ENCODE data around the gene ABCG2.
"Not testable (repeated sequence)": the region's sequence is repeated elsewhere in the genome, so short reads cannot be mapped to it uniquely, and the experiment has no call there.

Gene ABCG2

DNA sequence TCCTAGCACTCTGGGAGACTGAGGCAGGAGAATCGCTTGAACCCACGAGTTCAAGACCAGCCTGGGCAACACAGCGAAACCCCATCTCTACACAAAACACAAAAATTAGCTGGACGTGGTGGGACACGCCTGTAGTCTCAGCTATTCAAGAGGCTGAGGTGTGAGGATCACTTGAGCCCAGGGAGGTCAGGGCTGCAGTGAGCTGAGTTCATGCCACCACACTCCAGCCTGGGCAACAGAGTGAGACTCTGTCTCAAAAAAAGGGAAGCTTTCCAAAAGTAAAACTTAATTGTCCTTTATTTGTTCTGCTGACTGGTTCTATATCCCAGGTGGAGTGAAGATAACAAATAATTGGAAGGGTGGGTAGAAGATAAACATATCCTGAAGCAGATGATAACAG, 45.6 kb downstream of the ABCG2 start:
- no peak for DNase-seq (ENCODE audit: low read depth in 2 of 2)

DNA sequence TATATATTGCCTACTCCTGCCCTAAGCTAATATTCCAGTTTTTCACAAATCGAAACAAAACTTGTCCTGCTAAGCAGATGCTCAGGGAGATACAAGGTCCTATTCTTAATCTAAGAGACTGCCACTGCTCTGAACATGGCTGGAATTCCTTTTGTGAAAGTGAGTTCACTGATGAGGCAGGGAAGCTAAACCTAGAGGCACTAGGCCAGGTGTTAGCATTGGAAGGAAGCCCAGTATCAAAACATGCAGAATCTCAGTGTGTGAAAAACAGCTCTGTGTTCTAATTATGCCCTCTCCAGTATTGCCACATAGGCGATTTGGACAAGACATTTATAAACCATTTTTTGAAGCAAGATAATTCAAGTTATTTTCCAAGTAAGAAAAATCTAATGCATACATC, 47.6 kb downstream of the ABCG2 start:
- DNase-seq (ENCODE audit: low read depth in 2 of 2): no peak

DNA sequence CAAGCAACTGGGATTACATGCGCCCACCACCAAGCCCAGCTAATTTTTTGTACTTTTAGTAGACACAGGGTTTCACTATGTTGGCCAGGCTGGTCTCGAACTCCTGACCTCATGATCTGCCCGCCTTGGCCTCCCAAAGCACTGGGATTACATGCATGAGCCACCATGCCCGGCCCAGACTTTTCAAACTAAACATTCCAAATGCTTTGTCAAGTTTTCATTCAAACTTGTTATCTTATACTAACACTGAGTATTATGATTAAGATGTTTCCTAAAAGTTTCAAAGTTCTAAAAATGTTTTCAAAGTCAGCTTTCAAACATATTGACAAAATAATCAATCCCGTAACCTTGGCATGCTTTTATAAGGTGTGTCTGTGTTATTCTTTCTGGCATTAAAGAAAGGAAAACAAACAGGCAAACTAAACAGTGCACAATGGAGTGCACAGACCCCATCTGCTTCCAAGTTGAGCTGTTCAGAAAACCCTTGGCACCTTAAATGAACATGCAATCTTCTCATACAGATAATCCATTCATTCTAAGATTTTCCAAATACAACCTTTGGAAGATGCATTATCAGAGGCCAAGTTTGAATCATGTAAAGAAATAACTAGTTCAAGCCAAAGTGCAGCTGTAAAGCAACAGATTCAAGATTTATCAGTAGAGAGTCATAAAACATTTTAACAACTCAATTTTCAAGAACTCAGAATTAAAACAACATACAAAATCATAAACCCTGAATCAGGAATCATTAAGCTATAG, 49.1 kb downstream of the ABCG2 start:
- DNase-seq (ENCODE audit: low read depth in 2 of 2): no peak

DNA sequence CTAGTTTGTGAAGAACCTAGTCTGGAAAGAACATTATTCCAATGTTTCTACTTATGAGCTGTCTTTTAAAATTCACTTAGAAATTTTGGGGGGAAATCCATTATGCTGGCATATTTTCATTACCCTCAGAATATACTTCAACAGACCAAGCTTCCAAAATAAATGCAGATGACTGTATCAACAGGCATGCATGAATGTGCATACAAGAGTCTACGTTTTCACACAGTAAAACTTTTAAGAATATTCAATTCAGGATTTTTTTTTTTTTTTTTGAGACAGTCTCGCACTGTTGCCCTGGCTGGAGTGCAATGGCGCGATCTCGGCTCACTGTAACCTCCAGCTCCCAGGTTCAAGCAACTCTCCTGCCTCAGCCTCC, 49.7 kb downstream of the ABCG2 start:
- no peak for DNase-seq (ENCODE audit: low read depth in 2 of 2)

DNA sequence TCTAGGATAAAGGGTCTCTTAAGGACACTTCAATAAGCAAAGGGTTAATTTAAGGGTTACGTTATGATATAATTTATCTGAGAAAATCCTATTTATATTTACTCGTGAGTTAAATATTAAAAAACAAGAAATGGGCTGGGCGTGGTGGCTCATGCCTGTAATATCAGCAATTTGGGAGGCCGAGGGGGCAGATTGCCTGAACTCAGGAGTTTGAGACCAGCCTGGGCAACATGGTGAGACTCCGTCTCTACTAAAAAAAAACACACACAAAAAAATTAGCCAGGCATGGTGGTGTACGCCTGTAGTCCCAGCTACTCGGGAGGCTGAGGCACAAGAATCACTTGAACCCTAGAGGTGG, 50.4 kb downstream of the ABCG2 start:
- DNase-seq (ENCODE audit: low read depth in 2 of 2): not testable (repeated sequence)

DNA sequence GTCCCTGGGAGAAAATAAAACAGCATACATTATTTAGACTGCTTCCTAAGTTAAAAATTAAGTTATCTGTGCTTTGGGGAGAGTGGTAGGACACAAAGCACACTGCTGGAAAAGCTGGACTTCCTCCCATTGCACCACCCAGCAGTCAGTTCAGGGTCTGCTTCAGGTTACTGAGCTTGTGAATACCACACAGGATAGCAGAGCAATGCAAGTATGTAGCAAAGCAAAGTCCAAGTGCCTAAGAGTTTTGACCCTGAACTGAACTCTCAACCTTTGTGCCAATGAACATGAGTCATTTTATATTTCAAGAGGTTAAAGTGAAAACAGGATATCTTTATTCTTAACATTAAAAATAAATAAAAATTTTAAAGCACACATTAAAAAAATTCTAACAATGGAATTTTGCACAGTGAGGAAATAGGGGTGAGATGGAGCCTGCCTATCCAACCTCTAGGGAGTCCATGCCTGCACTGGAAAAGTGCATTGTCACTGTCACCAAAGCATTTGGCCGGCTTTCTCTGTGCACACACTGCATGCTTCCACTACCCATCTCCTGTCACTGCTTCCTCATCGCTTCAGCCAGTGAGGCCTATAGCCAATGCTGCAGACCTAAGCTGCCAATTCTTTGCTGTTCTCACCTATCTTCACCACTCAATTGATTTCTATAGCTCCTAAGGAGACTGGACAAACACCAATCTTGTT, 50.9 kb downstream of the ABCG2 start:
- no peak for DNase-seq (ENCODE audit: low read depth in 2 of 2)

DNA sequence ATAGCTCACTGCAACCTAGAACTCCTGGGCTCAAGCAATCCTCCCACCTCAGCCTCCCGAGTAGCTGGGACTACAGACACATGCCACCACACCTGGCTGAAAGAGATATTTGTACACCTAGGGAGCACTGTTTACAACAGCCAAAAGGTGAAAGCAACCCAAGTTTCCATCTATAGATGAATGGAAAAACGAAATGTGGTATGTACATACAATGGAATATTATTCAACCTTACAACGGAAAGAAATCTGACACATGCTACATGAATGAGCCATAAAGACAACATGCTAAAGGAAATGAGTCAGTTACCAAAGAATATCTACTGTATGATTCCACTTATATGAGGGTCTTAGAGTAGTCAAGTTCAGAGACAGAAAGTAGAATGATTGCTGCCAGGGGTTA, 52.2 kb downstream of the ABCG2 start:
- no peak for DNase-seq (ENCODE audit: low read depth in 2 of 2)

DNA sequence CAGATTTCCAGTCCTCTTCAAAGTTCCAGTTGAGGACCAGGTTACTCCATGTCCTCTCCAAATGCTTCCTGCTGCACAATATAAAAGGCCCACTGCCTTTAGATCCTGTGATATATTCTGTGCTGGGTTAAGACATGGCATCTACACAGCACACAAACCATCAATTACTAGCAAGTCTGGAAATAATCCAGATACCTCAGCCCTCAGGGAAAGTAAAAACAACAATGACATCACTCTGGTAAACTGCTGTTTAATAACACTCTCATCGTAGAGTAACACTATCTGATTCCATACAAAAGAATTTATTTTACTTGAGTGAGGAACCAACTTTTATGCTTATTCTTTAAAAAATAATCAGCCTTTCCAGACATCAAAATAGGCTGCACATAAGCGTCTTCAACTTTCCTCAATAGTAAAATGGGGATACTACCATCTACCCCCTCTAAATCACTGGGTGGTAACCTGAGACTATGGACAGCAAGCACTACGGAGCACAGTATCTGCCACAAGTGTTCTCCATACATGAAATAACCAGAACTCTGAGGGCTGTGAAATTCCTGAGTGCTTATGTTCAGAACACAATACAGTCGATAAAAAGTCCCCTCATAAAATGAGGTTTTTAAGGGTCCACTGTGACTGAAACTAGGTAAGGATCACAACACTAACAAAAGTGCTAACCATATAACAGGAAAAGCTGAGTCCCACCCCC, 53.4 kb downstream of the ABCG2 start:
- DNase-seq (ENCODE audit: low read depth in 2 of 2): no peak

DNA sequence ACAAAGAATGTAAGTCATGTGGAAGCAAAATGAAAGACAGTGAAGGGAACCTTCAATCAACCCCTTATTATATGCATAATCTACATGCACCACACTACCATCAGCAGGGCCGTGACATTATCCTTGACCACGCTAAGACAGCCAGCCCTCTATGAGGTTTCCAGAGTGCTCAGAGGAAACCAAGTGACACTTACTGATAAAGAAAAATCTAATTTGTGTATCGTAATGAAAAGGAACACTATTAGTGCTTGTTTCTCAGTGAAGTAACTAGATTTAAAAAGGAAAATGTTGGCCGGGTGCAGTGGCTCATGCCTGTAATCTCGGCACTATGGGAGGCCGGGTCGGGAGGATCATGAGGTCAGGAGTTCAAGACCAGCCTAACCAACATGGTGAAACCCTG, 56.4 kb downstream of the ABCG2 start:
- DNase-seq (ENCODE audit: low read depth in 2 of 2): no peak

DNA sequence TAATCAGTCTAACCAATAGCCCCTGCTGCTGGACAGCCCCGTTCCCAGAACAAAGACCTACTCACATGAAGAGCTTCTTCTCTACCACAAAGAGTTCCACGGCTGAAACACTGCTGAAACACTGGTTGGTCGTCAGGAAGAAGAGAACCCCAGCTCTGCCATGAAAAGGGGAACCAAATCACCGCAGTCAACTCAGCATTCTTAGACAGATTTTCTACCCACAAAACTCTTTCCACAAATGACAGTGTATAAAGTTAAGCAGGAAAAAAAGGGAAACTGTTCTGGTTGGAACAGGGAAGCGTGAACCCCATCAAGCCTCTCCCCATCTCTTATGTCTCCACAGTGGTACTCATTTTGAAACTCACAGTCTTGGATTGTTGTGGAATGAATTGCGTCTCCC, 57.3 kb downstream of the ABCG2 start:
- no peak for DNase-seq (ENCODE audit: low read depth in 2 of 2)

DNA sequence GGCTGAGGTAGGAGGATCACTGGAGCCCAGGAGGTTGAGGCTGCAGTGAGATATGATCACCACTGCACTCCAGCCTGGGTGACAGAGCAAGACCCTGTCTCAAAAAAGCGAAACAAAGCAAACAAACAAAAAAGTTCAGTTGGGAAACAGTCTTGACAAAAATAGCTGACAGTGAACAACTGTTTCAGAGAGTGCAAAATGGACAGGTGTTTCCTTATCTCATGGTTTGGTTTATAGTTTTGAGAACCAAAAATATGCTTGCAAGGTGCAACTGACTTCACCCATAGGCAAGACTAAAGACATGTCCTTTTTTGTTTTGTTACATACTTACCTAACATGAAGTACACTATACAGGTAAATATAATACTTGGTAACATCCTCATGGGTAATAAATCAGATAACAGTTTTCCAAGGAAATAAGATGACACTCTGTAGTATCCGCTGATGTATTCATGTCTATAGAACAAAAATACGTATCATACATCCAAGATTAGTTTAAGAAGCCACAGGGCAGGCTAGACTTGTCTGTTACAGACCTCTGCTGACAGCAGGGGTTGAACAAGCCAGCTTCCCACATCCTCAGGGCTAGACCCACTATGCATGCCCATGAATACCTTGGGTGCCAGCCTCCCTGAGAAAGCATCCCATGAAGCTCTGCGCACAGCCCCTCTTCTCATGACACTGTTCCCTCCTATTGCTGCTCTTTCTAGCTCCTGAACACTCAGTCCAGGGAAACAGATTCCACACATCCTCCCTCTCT, 59.3 kb downstream of the ABCG2 start:
- DNase-seq (ENCODE audit: low read depth in 2 of 2): no peak

DNA sequence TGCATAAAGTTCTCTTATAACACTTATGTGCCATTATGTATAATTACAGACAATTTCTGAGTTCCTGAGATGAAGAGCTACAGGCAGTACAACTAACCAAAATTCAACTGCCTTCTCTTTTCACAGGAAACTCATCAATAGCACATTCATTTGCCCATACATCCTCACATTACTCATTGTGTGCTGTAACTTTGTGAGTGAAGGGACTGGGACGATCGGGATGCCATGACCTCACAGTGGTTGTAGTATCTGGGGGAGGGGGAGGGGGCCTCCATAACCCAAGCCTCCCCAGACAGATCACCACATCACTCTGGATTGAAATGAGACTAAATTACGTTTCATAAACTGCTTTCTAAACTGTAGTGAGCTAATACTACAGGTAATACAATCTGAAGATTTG, 60.7 kb downstream of the ABCG2 start:
- no peak for DNase-seq (ENCODE audit: low read depth in 2 of 2)

DNA sequence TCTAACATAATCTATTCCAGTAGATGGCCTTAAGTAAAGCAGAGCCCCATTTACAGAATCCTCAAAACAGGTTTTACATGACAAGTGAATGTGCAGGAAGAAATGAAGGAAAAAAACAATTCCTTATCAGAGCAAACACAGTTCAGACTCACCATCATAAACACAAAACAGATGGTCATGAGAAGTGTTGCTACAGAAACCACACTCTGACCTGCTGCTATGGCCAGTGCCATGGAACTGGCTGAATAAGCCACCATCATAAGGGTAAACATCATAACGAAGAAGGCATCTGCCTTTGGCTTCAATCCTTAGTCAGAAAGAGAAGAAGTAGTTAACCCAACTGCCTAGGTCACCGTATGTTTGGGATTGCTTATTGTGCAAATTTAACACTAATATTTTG, 61.1 kb downstream of the ABCG2 start:
- no peak for DNase-seq (ENCODE audit: low read depth in 2 of 2)

DNA sequence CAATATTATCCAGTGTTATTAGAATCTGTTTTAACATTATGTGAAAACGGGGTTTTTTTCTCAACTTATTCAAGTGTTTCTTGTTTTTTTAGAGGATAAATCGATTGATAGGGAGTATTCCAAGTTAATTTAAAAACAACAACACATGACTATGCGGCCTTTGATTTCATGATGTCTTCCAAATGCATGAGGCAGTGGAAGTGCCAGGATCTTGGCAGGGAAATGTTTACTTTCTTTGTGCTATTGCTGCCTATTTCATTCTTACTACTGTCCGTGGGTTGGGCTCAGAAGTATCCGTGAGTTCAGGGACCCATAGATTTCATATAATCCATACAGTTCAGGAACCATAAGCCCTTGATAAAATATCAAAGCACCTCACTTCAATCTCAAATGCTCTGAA, 64.6 kb downstream of the ABCG2 start:
- no peak for DNase-seq (ENCODE audit: low read depth in 2 of 2)

DNA sequence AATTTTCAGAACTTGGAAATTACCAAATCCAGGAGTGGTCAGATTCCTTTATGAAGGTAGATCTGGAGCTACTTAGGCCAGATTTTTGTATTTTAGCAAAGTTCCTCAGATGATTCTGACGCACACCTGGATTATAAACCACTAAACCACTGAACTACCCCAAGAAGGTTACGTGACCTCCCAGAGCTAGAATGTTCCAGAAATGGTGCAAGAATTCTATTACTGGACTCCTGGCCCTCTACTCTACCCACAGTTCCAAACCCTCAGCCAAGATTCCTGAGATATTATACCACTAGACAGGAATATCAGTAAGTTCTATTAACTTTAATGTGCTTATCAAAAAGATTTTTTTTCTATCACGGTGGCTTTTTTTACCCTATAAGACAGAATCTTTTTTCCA, 67.1 kb downstream of the ABCG2 start:
- DNase-seq (ENCODE audit: low read depth in 2 of 2): no peak

DNA sequence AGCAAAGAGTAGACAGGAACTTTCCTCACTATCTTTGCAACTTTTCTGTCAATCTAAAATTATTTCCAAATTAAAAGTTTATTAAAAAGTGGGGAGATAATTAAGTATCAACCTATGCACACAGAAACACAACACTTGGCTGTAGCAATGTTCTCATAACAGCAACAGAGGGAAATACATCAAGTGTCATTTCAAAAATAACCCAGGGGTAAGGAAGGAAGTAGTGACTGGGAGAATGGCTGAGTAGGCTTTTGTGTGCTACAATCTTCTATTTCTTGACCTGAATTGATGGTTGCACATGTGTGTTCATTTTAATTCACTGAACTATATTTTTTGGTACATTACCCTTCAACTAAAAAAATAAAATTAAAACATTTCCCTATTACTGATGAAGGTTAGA, 67.5 kb downstream of the ABCG2 start:
- DNase-seq (ENCODE audit: low read depth in 2 of 2): no peak

DNA sequence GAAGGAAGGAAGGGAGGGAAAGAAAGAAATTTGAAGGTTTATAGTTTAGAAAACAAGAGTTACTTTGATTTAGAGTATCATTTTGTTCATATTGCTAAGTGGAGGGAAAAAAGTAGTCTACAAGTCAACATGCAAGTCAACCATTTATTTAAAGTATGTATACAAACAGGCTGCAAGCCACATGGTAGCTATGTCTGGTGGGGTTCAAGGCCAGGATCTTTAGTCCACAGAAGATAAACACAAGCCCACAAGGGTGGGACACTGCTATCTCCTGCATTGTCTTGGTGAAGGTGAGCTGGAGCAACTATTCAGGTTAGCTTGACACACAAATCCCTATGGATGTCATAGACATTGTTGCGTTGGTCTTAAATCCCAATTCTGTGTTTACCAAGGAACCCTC, 71.4 kb downstream of the ABCG2 start:
- no peak for DNase-seq (ENCODE audit: low read depth in 2 of 2)

DNA sequence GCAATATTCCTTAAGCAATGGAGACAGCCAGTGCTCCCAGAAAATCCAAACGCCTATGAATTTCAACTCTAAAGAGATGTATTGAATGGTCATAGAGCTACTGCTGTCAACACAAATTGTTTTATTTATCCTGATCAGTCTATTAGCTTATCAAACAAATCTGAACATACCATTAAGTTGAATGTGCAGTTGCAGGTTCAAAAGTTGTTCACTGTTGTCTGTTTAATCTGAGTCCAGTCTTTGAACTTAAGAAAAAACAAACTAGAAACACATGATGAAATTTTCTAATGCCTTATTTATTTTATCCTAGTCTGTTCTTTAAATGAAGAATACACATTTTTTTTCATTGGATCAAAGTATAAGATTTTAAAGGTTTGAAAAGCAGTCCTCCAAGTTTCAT, 77.8 kb downstream of the ABCG2 start:
- no peak for DNase-seq (ENCODE audit: low read depth in 2 of 2)

DNA sequence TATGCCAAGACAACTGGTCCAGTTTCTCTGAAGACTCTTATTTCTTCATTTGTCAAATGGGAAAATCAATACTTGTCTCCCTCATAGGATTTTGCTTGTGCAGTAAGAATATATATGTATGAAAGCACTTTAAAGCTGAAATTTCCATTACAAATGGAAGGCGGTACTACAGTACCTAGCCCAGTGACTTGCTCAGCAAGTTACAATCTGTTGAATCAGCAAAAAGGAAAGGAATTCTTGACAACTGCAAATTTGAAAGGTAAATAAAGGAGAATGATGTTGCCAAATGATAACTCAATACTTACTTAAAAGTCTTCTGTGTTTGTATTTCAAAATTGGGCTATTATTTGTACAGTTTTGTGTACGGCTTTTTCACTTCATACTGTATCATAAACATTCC, 79.9 kb downstream of the ABCG2 start:
- no peak for DNase-seq (ENCODE audit: low read depth in 2 of 2)

DNA sequence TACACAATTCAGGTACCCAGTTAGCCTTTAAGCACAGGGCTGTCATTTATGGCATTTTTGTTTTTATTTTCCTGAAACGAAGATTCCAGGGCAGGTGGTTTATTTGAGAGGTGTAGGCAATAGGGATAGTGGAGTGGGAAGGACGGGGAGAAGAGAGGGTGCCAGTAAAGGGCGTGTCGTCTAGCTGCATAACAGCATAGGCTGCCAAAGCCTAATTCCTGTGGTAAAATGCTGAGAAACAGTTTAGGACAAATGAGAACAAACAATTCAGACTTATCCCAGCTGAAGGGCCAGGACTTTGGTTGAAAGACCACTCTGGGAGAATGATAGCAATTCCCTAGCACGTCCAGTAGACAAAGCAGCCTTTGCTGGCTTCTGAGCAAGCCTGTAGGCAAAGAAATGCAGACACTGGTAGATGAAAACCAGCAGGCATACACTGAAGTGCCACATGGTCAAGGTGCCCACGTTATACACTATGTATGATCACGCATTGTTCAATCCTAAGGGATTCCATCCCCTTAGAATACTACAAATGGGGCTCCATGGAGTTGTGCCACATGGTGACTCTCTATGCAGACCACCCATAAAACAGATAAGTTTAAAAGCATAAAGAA, 80.4 kb downstream of the ABCG2 start:
- DNase-seq (ENCODE audit: low read depth in 2 of 2): no peak

DNA sequence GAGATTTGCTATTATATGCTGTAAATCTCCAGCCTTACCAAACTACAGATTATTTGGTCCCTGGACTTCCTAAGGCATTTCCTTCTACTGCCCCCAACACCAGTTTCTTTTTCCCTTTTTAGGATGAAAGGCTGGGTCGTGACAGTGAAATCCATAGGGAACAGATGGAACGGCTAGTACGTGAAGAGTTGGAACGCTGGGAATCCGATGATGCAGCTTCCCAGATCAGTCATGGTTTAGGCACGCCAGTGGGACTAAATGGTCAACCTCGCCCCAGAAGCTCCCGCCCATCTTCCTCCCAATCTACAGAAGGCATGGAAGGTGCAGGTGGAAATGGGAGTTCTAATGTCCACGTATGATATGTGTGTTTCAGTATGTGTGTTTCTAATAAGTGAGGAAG, 83.1 kb downstream of the ABCG2 start:
- DNase-seq (ENCODE audit: low read depth in 2 of 2): no peak

DNA sequence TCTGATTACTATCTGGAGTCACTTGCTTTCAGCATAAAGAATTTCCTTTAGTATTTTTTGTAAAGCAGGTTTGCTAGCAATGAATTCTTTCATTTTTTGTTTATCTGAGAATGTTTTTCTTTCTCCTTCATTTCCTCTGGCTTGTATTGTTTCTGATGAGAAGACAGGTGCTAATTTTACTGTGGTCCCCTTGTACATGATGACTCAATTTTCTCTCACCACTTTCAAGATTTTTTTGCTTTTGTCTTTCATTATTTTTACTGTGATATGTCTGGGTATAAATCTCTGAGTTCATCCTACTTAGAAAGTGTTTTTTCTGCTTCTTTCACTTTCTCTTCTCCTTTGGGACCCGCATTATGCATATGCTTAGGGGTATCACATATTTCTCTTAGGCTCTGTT, 88.4 kb downstream of the ABCG2 start:
- no peak for DNase-seq (ENCODE audit: low read depth in 2 of 2)
